Skin epidermis (tissue), 12 donors: ENCODE measurements around the gene GRAP2.

Experiments
- H3K27ac ChIP-seq, 21 experiments: fragments of 200-600 bp; sonication (generic) in 11 of 21; one replicate each; pipeline ENCODE4 v1.5.0; 2020; ENCODE audit warnings: mild to moderate bottlenecking in 3 of 21, inconsistent platforms in 2 of 21, moderate library complexity in 2 of 21
- H3K4me3 ChIP-seq, 7 experiments: fragments of 200-600 bp; sonication (generic) in 2 of 7; one replicate each; pipeline ENCODE4 v1.5.0; 2020; ENCODE audit warnings: inconsistent platforms in 2 of 7, mild to moderate bottlenecking in 2 of 7, moderate library complexity in 1 of 7

The GRAP2 gene

DNA sequence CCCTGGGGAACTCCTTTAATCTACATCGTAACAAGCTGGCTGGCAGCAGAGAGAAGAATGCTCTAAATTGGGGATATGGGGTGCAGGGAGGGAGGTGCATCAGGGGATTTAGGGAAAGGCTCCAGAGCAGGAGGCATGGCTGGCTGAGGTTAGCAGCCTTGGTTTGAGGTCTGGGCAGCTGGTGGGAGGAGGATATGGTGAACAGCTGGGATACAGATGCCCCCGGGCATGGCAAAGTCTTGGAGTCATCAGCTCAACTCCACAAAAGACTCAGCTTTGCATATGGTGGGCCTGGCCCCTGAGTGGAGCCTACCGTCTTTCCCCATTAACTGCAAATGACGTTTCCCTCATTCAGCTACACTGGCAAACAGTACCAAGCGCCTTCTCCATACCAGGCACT lies 99.3 kb downstream of the GRAP2 start:
- no peak overlapping the region for H3K27ac ChIP-seq

DNA sequence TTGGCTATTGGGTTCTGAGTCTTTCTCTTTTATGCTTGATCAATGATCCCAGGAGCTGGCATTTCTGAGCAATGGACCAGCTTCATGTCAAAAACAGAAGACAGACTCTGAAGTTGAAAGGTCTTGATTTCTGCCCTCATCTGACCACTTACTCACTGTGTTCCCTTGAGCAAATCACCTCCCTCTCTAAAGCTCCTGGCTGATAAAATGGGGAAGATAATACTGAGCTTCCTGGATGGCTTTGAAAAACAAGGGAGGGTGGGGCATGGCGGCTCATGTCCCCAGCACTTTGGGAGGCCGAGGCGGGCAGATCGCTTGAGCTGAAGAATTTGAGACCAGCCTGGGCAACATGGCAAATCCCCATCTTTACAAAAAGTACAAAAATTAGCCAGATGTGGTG lies 100.2 kb downstream of the GRAP2 start:
- peak overlapping the region in 1 of 7 experiments; percentile 0 for H3K4me3 ChIP-seq
- peak overlapping the region in 2 of 21 experiments; percentile 34 to 47 for H3K27ac ChIP-seq

More for the DNA sequence above, 99.3 kb downstream of the GRAP2 start:
- H3K4me3 ChIP-seq, result no peak overlapping the region

DNA sequence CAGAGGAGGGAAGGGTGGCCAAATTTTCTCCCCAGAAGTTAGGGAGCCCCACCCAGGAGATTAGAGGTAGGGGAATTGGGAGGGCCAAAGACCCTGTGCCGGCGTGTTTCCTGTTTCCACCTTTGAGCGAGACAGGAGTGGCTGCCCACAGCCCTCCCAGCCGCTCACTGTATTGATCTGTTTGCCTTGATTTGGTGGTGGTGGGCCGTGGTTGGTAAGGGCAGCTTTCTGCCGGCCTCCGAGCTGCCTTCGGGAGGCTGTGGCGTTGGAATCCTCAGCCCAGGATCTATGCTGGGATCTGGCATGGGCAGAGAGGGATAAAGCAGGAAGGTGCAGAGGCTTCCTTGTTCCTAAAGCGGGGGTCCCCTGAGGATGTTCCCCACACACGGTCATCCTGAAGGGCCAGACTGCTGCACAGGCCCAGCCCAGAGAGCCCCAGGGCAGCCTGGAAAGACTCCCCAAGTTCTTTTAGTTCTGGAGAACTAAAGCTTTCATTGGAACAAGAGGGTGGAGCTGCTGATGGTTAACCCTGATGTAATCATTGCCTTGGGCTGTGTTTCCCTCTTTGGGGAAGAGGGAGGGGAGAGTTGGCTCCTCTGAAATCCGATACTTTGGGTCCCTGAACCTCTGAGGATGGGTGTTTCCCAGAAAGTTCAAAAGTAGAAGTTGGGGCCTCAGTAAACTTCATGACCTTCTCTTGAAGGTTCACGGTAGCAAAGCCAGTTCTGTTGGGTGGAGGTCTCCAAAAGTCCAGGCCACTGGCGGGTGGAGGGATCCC lies 101.1 kb downstream of the GRAP2 start:
- Histone ChIP-seq H3K4me3 (no peak overlapping the region), H3K27ac (peak overlapping the region in 5 of 21 experiments; percentile 3 to 47 (median 26))

DNA sequence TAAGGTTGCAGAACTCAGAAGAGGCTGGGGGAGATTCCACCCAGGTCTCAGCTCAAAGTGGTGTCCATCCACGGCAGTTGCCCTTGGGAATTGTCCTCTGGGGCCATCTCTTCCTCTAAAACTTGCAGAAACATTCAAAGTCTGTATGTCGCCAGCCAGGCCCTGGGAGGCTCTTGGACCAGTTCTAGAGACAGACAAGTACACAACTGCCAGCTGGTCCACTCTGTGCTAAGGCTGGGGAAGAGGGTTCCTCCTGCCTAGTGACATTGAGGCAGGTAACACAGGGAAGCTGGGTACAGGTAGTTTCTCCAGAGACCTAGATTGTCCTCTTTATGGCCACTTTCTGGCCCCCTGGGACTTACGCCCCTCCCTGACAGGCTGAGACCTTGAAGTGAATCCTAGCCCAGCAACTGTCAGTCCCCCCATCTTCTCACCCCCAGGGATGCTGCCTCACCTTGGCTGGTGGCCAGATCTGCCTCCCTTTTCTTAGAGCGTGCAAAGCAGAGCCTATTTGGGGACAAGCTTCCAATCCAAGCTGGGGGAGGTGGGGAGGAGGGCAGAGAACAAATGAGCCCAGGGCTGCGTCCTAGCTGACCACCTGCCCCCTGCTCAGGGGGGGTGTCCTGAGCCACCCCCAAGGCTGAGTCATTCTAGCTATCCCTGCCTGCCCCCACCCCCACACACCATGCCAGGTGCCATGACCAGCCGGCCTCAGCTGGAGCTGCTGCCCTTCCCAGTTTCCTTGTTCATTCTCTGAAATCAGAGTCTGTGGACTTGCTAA lies 102.2 kb downstream of the GRAP2 start:
- Histone ChIP-seq H3K27ac (peak overlapping the region in 1 of 21 experiments; percentile 0), H3K4me3 (no peak overlapping the region)

DNA sequence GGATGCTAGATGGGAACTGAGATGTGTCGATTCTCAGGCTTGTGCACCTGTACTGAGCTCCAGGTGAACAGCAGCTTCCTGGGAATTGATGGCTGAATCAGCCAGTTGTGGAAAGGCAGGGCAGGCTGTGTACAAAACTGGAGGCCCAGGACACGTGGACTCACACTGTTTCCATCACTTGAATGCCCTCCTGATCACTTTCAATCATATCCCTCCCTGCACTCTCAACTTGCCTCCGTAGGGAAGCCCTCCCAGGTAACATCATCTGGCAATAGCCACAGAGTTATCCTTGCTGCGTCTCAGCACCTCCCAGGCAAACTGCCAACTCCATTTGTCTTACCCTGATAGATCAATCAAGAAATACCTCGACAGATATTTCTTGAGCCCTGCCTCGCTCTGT lies 104.0 kb downstream of the GRAP2 start:
- H3K27ac ChIP-seq, result peak overlapping the region in 1 of 21 experiments; percentile 65
- no peak overlapping the region for H3K4me3 ChIP-seq

DNA sequence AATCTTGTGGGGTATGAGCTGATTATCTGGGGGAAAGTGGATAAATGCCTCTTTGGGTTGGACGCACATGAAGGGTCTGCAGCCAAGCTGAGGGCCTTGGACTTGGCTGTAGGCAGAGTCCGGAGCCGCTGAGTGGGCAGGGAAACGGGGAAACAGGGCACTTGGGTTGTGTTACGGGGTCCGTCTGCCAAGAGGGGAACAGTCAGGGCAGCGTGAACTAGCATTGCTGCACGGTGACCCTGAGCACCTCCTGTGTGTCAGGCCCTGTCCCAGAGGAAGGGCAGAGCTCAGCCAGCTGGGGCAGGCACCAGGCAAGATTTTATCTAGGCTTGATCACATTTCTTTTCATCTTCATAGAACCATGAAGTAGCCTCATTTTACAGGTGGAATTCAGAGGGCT lies 105.8 kb downstream of the GRAP2 start:
- Histone ChIP-seq H3K4me3 (no peak overlapping the region), H3K27ac (no peak overlapping the region)

DNA sequence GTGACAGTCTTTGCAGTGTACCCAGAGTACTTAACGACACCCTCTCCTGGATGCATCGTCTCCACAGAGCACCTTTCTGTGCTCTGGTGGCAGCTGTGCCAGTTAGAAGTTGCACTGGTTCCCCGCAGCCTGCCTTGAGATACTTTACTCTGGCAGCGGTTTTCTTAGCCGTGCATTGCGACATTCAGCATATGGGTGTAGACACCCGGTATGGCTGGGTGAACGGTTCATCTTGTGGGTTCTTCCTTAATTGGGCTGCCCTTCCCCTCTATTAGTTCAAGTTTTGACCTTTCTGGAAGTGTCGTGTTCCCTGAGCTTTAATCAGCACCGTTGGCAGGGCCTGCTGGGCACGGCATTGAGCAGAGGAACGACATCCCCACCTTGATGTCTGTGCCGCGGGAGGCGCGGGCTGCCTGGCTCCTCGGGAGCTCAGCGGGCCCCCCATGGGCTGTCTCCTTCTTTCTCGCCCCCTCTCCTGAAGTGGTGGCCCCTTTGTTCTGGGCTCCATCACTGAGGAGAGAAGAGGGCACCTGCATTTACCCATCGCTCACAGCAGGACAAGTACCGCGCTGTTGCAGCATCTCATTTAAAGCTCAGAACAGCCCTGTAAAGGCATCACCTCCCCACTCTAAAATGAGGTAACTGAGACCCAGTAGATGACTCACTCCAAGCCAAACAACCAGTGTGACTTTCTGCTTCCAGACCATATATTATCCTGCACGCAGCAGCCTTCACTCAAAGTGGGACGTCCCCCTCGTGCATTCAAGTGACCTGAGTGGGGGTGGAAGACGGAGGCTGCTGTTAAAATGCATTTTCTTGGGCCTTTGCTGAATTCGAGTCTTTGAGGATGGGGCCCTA lies 107.2 kb downstream of the GRAP2 start:
- Histone ChIP-seq H3K4me3 (no peak overlapping the region), H3K27ac (no peak overlapping the region)

DNA sequence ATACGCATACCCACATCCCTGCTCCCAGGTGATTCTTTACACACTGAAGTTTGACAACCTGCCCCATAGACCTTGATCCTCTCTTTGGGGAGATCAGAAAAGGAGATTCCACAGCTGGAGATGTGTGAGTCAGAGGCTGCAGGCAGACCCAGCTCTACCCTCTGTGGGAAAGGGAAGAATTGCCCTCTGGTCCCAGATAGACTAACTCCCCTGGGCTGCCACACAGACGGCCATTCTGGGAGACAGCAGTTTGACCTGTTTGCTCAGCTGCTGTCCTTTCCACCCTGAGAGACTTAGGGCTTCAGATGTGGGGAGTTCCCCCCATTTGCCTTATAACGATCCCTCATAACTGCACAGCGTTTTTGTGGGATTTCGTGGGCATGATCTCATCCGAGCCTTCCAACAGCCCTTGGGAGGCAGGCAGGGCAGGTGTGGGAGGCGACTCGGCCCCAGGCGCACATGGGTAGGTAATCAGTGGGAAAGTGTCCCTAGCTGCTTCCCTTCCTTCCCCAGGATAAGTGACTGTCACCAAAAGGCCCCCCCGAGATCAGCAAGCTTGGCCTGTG lies 107.9 kb downstream of the GRAP2 start:
- Histone ChIP-seq H3K27ac (peak overlapping the region in 2 of 21 experiments; percentile 7 to 36), H3K4me3 (no peak overlapping the region)

DNA sequence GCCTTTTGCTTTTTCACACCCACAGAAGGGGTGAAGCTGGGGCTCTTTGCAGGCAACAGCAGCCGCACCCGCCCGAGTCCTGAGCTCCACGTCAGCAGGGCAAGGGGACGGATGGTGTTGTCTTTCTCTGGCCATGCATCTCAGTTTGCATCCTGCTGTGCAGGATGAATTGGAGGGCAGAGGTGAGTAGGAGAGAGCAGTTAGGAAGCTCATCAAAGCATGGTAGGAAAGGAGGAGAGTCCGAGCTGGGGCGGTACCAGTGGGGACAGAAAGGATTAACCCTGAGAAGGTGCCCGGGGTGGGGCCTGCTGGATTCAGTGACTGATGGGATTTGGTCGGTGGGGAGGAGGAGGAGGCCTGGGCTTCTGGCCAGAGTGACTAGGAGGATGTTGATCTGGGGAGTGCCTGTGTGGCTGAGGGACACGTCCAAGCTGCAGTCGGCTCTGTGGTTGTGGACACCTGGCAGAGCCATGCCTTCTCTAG lies 108.4 kb downstream of the GRAP2 start:
- H3K4me3 ChIP-seq, result no peak overlapping the region
- peak overlapping the region in 2 of 21 experiments; percentile 7 to 36 for H3K27ac ChIP-seq

DNA sequence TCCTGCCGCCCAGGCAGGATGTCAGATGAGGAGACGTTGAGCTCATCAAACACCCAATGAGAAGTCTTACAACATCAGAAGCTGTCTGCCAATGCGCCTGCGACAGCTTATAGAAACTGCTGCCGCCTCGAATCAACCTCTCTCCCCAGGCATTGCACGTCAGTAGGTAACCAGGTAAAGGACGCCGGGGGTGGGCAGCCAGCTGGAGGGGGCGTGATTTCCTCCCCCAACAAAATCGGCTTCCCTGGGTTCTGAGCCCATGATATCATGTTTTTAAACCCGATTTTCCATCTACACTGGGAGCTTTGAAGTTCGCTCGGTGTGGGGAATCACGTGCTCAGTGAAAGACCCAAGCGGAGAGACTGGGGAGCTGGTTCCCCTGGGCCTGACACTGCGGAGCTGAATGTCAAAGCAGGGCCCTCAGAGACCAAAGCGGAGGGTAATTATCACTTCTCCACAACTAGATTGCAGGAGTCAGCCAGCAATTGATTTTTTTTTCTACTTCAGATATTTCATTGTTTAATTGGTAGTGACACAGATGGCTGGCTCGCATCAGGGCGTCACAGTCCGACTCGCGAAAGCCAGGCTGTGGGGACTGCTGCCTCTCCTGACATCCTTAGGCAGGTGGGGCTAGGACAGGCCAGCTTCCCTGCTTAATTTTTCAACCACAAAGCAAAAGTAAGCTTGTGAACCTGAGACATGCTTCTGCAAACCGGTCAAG lies 109.2 kb downstream of the GRAP2 start:
- Histone ChIP-seq H3K4me3 (no peak overlapping the region), H3K27ac (peak overlapping the region in 2 of 21 experiments; percentile 7 to 66)

DNA sequence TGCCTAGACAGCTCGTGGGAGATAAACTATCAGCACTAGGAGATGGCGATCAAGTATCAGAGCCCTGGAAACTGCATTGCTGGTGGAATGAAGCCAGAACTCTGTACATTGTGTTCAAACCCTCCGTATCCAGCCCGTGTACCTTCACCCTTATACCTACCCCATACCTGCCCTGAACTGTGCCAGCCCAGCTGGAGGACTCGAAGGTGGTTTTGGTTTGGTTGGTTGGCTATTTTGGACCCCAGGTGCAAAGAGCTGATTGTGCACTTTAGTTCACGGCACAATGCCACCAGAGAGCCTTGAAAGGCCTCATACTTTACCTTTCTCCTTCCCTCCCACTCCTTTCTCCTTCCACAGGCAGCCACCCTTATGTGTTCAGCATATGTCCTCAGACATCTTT lies 109.9 kb downstream of the GRAP2 start:
- H3K4me3 ChIP-seq, result no peak overlapping the region
- peak overlapping the region in 1 of 21 experiments; percentile 7 for H3K27ac ChIP-seq

DNA sequence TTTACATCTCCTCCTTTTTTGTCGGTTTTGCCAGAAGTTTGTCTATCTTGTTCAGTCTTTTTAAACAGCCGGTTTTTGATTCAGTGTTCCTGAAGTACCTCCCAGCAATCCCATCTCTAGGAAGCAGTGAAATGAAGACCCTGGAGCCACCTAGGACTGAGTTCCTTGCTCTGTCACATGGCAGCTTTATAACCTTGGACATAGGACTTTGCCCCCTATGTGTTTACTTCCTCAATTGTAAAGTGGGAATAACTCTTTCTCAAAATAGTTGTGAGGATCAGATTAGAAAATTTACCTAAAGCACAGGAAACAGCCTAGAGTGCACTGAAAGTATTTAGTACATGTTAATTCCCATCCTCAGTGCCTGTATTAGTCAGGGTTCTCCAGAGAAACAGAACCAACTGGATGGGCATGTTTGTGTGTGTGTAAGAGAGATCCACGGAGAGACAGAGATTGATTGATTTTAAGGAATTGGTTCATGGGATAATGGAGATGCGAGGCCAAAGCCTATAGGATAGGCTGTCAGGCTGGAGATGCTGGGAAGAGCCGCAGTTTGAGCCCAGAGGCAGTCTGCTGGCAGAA lies 113.9 kb downstream of the GRAP2 start:
- H3K4me3 ChIP-seq, result no peak overlapping the region
- H3K27ac ChIP-seq, result peak overlapping the region in 7 of 21 experiments; percentile 28 to 55 (median 42)

DNA sequence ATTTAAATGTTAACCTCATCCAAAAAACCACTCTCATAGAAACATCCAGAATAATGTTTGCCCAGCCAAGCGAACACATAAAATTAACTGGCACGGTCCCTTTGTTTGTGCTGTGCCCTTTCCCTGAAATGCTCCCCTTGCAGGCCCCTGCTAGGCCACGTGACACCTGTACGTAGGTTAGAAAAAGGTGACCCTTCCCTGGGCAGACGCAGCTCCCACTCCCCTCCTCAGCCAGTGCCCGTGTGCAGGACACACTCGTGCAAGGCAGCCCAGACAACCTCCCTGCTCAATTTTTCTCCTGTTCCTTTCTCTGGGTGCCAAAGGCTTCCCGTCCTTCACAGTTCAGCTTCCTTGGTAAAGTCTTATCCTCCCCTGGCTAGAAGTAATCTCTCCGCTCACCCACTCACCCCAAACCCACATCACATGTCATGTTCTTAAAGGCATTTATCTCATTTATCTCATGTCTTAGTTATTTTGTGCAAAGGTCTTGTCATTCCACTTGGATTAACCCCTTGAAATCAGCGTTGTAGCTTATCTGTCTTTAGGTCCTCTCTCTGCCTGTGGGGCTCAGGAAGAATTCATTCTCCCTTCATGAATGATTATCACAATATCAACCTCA lies 114.6 kb downstream of the GRAP2 start:
- no peak overlapping the region for H3K4me3 ChIP-seq
- H3K27ac ChIP-seq, result peak overlapping the region in 8 of 21 experiments; percentile 12 to 62 (median 47)

DNA sequence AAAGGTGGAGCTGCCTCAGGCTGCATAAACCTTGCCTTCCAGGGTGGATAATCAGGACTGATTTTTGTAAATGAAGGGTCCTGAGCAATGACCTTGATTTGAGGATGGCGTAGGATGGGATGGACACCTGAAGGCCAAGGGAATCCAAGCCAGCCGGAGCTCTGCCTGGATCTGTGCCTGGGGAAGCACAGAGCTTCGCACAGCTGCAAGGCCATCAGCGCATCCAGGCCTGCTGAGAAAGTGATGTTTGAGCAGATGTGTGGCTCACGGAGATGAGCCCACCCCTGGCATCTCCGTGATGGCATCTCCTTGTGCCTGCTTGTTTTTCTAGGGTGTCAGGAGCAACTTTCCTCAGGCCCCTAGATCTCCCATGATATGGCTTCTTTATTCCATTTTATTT lies 117.2 kb downstream of the GRAP2 start:
- no peak overlapping the region for H3K4me3 ChIP-seq
- H3K27ac ChIP-seq, result no peak overlapping the region

DNA sequence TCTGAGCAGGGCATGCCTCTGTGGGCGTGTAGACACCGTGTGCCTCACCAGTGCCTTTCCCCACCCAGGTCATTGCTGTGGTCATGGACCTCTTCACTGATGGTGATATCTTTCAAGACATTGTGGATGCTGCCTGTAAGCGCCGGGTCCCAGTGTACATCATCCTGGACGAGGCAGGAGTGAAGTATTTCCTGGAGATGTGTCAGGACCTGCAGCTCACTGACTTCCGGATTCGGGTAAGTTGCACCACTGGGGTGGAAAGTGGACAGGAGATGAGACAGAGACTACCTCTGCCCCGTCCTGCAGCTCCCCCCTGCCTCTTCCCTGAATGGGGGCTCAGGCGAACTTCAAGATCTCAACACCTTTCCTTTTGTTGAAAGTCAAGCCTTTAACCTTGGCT lies 118.2 kb downstream of the GRAP2 start:
- Histone ChIP-seq H3K4me3 (no peak overlapping the region), H3K27ac (no peak overlapping the region)

DNA sequence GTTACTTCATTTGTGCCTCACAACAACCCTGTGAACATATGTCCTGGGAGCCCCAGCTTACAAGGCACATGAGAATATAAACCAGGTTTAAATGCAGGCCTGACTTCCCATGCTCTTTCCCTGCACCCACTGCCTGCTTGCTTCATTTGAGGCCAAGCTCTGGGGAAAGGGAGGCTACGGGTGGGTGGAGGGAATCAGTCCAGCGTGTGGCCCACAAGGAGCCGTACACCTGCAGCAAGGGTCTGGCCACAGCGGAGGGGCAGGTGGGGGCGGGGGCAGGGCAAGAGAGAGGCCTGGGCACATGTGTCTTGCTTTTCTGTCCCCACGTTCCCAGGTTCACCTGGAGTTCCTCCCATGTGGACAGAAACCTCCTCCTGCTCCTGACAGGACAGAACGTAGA lies 120.1 kb downstream of the GRAP2 start:
- Histone ChIP-seq H3K4me3 (no peak overlapping the region), H3K27ac (peak overlapping the region in 3 of 21 experiments; percentile 13 to 54 (median 33))

DNA sequence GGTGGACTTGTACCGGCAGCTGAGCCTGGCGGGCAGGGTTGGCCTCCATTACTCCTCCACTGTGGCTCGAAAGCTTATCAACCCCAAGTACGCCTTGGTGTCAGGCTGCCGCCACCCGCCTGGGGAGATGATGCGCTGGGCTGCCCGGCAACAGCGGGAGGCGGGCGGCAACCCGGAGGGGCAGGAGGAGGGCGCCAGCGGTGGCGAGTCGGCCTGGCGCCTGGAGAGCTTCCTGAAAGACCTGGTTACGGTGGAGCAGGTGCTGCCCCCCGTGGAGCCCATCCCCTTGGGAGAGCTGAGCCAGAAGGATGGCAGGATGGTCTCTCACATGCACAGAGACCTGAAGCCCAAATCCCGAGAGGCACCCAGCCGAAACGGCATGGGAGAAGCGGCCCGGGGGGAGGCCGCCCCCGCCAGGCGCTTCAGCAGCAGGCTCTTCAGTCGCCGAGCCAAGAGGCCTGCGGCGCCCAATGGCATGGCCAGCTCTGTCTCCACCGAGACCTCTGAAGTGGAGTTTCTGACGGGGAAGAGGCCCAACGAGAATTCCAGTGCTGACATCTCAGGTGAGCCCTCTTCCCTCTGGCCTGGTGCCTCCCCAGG lies 120.6 kb downstream of the GRAP2 start:
- no peak overlapping the region for H3K4me3 ChIP-seq
- peak overlapping the region in 10 of 21 experiments; percentile 4 to 63 (median 36) for H3K27ac ChIP-seq
